GM23248 (cell line): ENCODE measurements around the gene UBE2F. TPM values are rescaled to one million over a fixed set of nuclear protein-coding genes. Genes with fewer than 3 reads are reported as not detected.

ENCODE experiments used
- DNase-seq: peaks from one replicate; pipeline ENCODE4 v3.0.0-alpha.2; 2015
- H2AFZ ChIP-seq: fragments of 200-600 bp; sonication (generic); 2 replicates; pipeline ENCODE4 v1.6.1; 2016; ENCODE audit warnings: antibody characterized with exemption
- H3F3A ChIP-seq: fragments of 200-600 bp; sonication (generic); 2 replicates; pipeline ENCODE4 v1.6.1; 2016; ENCODE audit warnings: mild to moderate bottlenecking, antibody characterized with exemption, mixed run types; ENCODE audit not compliant: insufficient read depth
- H3K27ac ChIP-seq: fragments of 200-600 bp; sonication (generic); 2 replicates; pipeline ENCODE4 v1.5.1; 2016; ENCODE audit warnings: mild to moderate bottlenecking
- H3K27me3 ChIP-seq: fragments of 200-600 bp; sonication (generic); replicated peaks from 2 replicates; pipeline ENCODE4 v1.6.1; 2016; ENCODE audit warnings: mild to moderate bottlenecking; ENCODE audit not compliant: insufficient read depth
- H3K36me3 ChIP-seq: fragments of 200-600 bp; sonication (generic); 2 replicates; pipeline ENCODE4 v1.6.1; 2016; ENCODE audit warnings: low read depth, mild to moderate bottlenecking
- H3K4me1 ChIP-seq: fragments of 200-600 bp; sonication (generic); 2 replicates; pipeline ENCODE4 v1.6.1; 2016; ENCODE audit warnings: mild to moderate bottlenecking; ENCODE audit not compliant: insufficient read depth
- H3K4me2 ChIP-seq: fragments of 200-600 bp; sonication (generic); one replicate; pipeline ENCODE4 v1.6.1; 2016; ENCODE audit warnings: mild to moderate bottlenecking; ENCODE audit not compliant: unreplicated experiment
- H3K4me3 ChIP-seq: fragments of 200-600 bp; sonication (generic); 2 replicates; pipeline ENCODE4 v1.5.1; 2016; ENCODE audit warnings: mild to moderate bottlenecking
- H3K79me2 ChIP-seq: fragments of 200-600 bp; sonication (generic); 2 replicates; pipeline ENCODE4 v1.6.1; 2016; ENCODE audit warnings: mild to moderate bottlenecking; ENCODE audit not compliant: insufficient read depth
- H3K9ac ChIP-seq: fragments of 200-600 bp; sonication (generic); 2 replicates; pipeline ENCODE4 v1.6.1; 2016; ENCODE audit warnings: mild to moderate bottlenecking
- H3K9me2 ChIP-seq: fragments of 200-600 bp; sonication (generic); 2 replicates; pipeline ENCODE4 v1.6.1; 2016; ENCODE audit warnings: mixed run types, mild to moderate bottlenecking, moderate library complexity; ENCODE audit not compliant: insufficient read depth
- H3K9me3 ChIP-seq: fragments of 200-600 bp; sonication (generic); one replicate; pipeline ENCODE4 v1.6.1; 2017; ENCODE audit warnings: low read depth
- H4K20me1 ChIP-seq: fragments of 200-600 bp; sonication (generic); 2 replicates; pipeline ENCODE4 v1.6.0; 2016; ENCODE audit not compliant: insufficient read depth
- EZH2 ChIP-seq: fragments of 200-600 bp; sonication (generic); IDR thresholded peaks from 2 replicates; pipeline ENCODE4 v1.6.1; 2018; ENCODE audit warnings: antibody characterized with exemption, mild to moderate bottlenecking; ENCODE audit not compliant: insufficient read depth, poor library complexity, severe bottlenecking
- EZH2phosphoT487 ChIP-seq: fragments of 200-600 bp; sonication (generic); IDR thresholded peaks from 2 replicates; pipeline ENCODE4 v1.6.1; 2018; ENCODE audit warnings: antibody characterized with exemption, moderate library complexity, mild to moderate bottlenecking, low read depth; ENCODE audit not compliant: insufficient read depth
- WGBS, 2 experiments: methylation state at CpG; one replicate each; pipeline ENCODE4 v1.1.6; 2015 to 2017; ENCODE audit warnings: low lambda C conversion rate in 2 of 2, low coverage in 1 of 2; ENCODE audit errors: missing lambda C conversion rate in 2 of 2; 5-methylcytosine and 5-hydroxymethylcytosine counted together
- in situ Hi-C: fragments of 300-500 bp; cut with MboI; formaldehyde crosslinking; loops from 2 replicates; pipeline ENCODE4 v1.15.0; 2020
- polyA plus RNA-seq: library from polyadenylated mRNA; unstranded; fragments of >200 nt; fragmentation: Nextera tagmentation; extraction: Ambion mirVana; gene quantifications from 2 replicates; pipeline ENCODE4 v1.2.1, GENCODE V29; 2016
- total RNA-seq: library from RNA; depleted of rRNA; stranded (reverse); fragments of >200 nt; shearing (Covaris generic); gene quantifications from 2 replicates; pipeline ENCODE4 v1.2.3, GENCODE V29; 2014

UBE2F gene
- total and polyA plus RNA-seq, 2 experiments from 2014 or later: 88.7 to 129 TPM

DNA sequence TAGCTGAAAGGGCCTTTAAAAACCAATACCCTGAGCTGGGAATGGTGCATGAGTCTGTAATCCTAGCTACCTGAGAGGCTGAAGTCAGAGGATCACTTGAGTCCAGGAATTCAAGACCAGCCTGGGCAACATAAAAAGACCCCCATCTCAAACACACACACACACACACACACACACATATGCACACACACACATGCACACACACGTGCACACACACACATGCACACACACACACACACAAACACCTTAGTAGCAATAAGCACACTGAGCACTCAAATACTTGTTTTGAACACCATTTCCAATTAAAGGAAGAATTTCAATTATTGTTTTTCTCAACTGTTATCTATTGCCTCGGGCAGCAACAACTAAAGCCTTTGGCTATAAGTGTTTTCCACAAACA lies 25.6 kb upstream of the UBE2F start:
- 68 to 75% methylated on average over 2 of the region's 2 CpGs for WGBS, 2 experiments

DNA sequence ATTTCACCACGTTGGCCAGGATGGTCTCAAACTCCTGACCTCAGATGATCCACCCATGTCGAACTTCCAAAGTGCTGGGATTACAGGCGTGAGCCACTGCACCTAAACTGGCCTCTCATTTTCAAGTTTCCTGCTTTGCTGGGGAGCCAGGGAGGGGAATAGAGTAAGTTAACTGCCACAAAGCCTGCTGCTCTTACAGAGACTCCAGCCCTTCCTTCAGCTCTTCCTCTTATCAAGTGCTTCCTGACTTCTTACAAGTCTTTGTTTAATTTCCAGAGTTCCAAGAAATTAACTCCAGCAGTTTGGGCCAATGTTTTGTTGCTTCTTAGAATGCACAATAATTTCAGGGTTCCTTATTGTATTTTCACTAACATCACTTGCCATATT lies 24.3 kb upstream of the UBE2F start:
- no peaks in the 10 kb centered on the region for H3K9me3 ChIP-seq
- no peaks in the 10 kb centered on the region for H3K27me3 ChIP-seq
- no peak overlapping the region for H3K4me2 ChIP-seq
- in situ Hi-C loops: no loop called here
- H3K79me2 ChIP-seq: no peaks in the 10 kb centered on the region
- WGBS, 2 experiments: 58 to 68% methylated on average over 3 of the region's 3 CpGs
- no peaks in the 10 kb centered on the region for H3K4me1 ChIP-seq
- no peaks in the 10 kb centered on the region for H3F3A ChIP-seq
- no peak for DNase-seq
- no peaks in the 10 kb centered on the region for H3K36me3 ChIP-seq
- TF ChIP-seq EZH2 (no peak), EZH2phosphoT487 (no peak)
- no peaks in the 10 kb centered on the region for H4K20me1 ChIP-seq
- no peak overlapping the region for H2AFZ ChIP-seq
- no peak overlapping the region for H3K27ac ChIP-seq
- no peaks in the 10 kb centered on the region for H3K9me2 ChIP-seq
- no peak overlapping the region for H3K9ac ChIP-seq
- H3K4me3 ChIP-seq: no peak overlapping the region

More for the DNA sequence above, 25.6 kb upstream of the UBE2F start:
- no peak overlapping the region for H3K27ac ChIP-seq
- no peaks in the 10 kb centered on the region for H3K36me3 ChIP-seq
- no peak for TF ChIP-seq EZH2phosphoT487
- no peak for TF ChIP-seq EZH2
- H3K4me1 ChIP-seq: no peaks in the 10 kb centered on the region
- H3K27me3 ChIP-seq: no peaks in the 10 kb centered on the region
- no peaks in the 10 kb centered on the region for H3K9me3 ChIP-seq
- no peak for DNase-seq
- no peaks in the 10 kb centered on the region for H3K9me2 ChIP-seq
- H3K4me3 ChIP-seq: no peak overlapping the region
- H3F3A ChIP-seq: no peaks in the 10 kb centered on the region
- H2AFZ ChIP-seq: no peak overlapping the region
- no peak overlapping the region for H3K9ac ChIP-seq
- H4K20me1 ChIP-seq: no peaks in the 10 kb centered on the region
- H3K79me2 ChIP-seq: no peaks in the 10 kb centered on the region
- no peak overlapping the region for H3K4me2 ChIP-seq
- in situ Hi-C loops: no loop called here

- H3K9me3 ChIP-seq: no peaks in the 10 kb centered on the region
- H3K4me1 ChIP-seq: no peaks in the 10 kb centered on the region
- no peaks in the 10 kb centered on the region for H3K36me3 ChIP-seq
- no peak overlapping the region for H3K4me2 ChIP-seq
- H2AFZ ChIP-seq: no peak overlapping the region
- H3K79me2 ChIP-seq: no peaks in the 10 kb centered on the region
- no peak overlapping the region for H3K27ac ChIP-seq
- no peak for DNase-seq
- 78 to 82% methylated on average over 5 to 7 of the region's 7 CpGs for WGBS, 2 experiments
- H3K9ac ChIP-seq: no peak overlapping the region
- no peaks in the 10 kb centered on the region for H4K20me1 ChIP-seq
- no peaks in the 10 kb centered on the region for H3K9me2 ChIP-seq
- TF ChIP-seq EZH2phosphoT487 (no peak), EZH2 (no peak)
- no peaks in the 10 kb centered on the region for H3F3A ChIP-seq
- H3K27me3 ChIP-seq: no peaks in the 10 kb centered on the region
- in situ Hi-C loops: no loop called here
- H3K4me3 ChIP-seq: no peak overlapping the region
Observed at GRCh38 chr2:237943395-237944094, 23.3 kb upstream of the UBE2F start.

DNA sequence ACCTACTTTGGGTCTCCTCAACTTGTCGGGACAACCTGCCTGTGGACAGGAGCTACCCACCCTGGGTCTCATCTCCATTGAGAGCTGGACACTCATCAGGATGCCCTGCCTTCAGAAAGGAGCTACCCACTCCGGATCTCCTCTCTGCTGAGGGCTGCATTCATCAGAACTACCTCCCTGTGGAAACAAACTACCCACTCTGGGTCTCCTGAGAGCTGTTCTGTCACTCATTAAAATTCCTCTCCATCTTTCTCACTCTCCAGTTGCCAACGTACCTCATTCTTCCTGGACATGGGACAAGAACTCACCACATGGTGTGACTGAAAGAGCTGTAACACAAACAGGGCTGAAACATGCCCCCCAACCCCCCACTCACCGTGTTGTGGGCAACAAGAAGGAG lies 22.5 kb upstream of the UBE2F start:
- Histone ChIP-seq H2AFZ (no peak overlapping the region), H3K36me3 (no peaks in the 10 kb centered on the region), H4K20me1 (no peaks in the 10 kb centered on the region), H3K27me3 (no peaks in the 10 kb centered on the region), H3K4me3 (no peak overlapping the region), H3K9me3 (no peaks in the 10 kb centered on the region), H3K4me1 (no peaks in the 10 kb centered on the region), H3K9ac (no peak overlapping the region), H3K27ac (no peak overlapping the region), H3K4me2 (no peak overlapping the region), H3K9me2 (no peaks in the 10 kb centered on the region), H3K79me2 (no peaks in the 10 kb centered on the region), H3F3A (no peaks in the 10 kb centered on the region)
- in situ Hi-C loops: no loop called here
- TF ChIP-seq EZH2phosphoT487 (no peak), EZH2 (no peak)
- DNase-seq: no peak
- WGBS, 2 experiments: 21 to 23% methylated on average over 4 of the region's 4 CpGs
